H54 (cell line): Measurements from ENCODE around the gene LAMA3.

ENCODE experiments used
- DNase-seq: peaks from one replicate; pipeline ENCODE4 v3.0.0; 2011; ENCODE audit warnings: low spot score, mixed read lengths; ENCODE audit not compliant: insufficient read length
- FAIRE-seq: peaks from 3 replicates; lab custom pipeline; 2011; peaks lifted over from hg19 to GRCh38; lab: Jason Lieb, UNC
- POLR2A ChIP-seq: IDR thresholded peaks from 2 replicates; pipeline ENCODE4 v1.6.1; 2011; ENCODE audit warnings: low read depth, mild to moderate bottlenecking, low read length

The LAMA3 gene

DNA sequence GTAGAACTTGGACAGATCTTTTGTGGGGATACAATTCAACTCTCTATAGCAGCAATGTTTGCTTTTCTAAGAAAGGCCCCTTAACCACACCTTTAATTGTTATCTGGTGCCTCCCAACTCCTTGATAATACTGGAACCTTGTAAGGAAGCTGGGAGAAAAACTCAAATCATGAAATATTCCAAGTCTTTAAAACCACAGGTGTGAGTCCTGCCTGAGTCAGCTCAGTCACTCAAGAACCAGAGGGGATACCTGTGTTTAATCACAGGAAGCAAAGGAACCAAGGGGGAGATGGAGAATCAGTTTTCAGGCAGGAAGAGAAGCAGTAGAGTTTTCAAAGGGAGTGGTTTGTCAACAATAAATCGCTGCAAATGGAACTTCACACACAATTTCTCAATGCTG is 159.9 kb downstream of the LAMA3 start:
- DNase-seq = no peak
- TF ChIP-seq POLR2A = no peak
- FAIRE-seq = no peak

- no peak for DNase-seq
- no peak for TF ChIP-seq POLR2A
- FAIRE-seq = no peak
Observed at GRCh38 chr18:23850215-23850614, 161.0 kb downstream of the LAMA3 start.

DNA sequence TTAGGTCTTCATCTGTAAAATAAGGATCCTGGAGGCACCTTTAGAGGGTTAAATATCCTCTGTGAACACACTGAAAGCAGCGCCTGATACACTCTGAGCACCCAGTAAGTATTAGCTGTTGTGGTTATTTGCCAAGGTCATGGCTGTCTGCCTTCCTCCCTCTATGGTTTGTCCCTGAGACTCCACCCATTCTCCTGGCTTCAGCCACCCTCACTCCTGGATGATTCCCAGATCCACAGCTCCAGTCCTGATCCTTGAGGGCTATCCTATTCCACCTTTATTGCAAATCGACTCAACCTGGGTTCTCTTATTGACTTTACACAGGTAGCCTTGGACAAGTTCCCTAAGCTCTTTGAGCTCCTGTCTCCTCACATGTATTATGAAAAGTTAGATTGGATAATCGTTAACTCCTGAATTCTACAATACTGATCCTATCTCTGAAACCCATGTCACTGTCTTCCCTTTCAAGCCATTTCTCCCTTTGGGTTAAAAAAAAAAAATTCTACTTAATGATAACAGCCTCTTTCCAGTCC is 162.3 kb downstream of the LAMA3 start:
- DNase-seq (no peak), FAIRE-seq (no peak)

GRCh38 chr18:23852236-23853045 is 163.2 kb downstream of the LAMA3 start:
- FAIRE-seq (no peak), DNase-seq (no peak)
- TF ChIP-seq POLR2A = no peak

More for the DNA sequence above, 162.3 kb downstream of the LAMA3 start:
- TF ChIP-seq POLR2A = no peak

DNA sequence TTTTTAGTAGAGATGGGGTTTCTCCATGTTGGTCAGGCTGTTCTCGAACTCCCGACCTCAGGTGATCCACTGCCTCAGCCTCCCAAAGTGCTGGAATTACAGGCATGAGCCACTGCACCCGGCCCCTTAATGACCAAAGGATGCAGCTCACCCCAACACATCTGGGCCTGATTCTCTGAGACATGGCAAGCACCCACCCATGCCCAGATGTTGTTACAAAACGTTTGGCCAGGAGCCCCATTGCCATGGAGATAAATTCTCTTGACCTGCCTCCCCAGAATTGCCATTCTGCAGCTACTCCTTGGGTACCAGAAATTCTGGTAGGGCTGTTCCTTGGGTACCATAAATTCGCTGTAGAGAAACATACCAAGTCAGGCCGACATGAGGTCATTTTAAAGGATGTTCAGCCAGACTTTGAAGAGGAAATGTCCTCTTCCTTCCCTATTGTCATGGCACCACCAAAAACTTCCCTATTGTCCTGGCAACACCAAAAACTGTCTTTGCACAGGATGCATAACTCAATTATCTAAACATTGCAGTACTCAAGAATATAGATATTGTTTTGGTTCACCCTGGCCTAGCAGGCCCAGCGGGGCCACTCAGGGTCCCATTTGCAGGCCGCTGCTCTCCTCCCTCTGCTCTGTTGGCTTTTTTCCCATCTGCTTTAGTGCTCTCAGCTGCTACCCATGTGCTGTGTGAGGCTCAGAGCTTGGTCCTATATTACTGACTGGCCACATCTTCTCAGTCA is 164.4 kb downstream of the LAMA3 start:
- no peak for TF ChIP-seq POLR2A
- FAIRE-seq = no peak

GRCh38 chr18:23855721-23856120 is 166.5 kb downstream of the LAMA3 start:
- DNase-seq (no peak), FAIRE-seq (no peak)
- no peak for TF ChIP-seq POLR2A

More for the DNA sequence above, 164.4 kb downstream of the LAMA3 start:
- DNase-seq = no peak

GRCh38 chr18:23856466-23857163 is 167.4 kb downstream of the LAMA3 start:
- FAIRE-seq = no peak

DNA sequence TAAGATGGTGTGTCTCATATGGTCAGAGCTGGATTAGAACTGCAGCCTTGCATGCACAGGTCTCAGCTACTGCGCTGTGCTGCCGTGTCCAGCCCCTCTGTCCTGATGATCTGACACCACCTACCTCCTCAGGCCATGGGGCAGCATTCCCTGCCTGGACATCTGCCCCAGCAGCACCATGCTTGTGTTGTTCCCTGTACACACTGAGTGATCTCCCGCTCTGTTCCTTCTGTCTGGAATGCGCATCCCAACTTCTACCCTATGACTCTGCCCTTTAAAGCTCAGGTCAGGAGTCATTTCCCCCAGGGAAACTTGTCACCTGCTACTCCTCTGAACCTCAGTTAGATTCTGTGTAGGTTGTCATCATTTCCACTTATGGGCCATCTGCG is 167.9 kb downstream of the LAMA3 start:
- DNase-seq = no peak
- FAIRE-seq = no peak
- TF ChIP-seq POLR2A = no peak

More at GRCh38 chr18:23856466-23857163, 167.4 kb downstream of the LAMA3 start:
- DNase-seq = no peak
- TF ChIP-seq POLR2A = no peak

DNA sequence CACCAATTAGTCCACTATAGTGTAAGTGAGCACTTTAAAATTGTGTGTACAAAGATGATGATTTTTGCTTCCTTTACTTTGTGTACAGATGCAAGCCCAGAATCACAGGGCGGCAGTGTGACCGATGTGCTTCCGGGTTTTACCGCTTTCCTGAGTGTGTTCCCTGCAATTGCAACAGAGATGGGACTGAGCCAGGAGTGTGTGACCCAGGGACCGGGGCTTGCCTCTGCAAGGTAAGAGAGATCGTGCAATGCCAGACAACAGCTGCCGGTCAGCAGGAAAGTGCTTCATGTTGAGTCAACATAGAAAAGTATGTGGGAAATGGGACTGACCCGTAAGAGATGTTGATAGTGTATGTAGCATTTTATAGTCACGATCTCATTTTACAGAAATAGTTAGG is 168.5 kb downstream of the LAMA3 start:
- DNase-seq (no peak), FAIRE-seq (no peak)
- no peak for TF ChIP-seq POLR2A

DNA sequence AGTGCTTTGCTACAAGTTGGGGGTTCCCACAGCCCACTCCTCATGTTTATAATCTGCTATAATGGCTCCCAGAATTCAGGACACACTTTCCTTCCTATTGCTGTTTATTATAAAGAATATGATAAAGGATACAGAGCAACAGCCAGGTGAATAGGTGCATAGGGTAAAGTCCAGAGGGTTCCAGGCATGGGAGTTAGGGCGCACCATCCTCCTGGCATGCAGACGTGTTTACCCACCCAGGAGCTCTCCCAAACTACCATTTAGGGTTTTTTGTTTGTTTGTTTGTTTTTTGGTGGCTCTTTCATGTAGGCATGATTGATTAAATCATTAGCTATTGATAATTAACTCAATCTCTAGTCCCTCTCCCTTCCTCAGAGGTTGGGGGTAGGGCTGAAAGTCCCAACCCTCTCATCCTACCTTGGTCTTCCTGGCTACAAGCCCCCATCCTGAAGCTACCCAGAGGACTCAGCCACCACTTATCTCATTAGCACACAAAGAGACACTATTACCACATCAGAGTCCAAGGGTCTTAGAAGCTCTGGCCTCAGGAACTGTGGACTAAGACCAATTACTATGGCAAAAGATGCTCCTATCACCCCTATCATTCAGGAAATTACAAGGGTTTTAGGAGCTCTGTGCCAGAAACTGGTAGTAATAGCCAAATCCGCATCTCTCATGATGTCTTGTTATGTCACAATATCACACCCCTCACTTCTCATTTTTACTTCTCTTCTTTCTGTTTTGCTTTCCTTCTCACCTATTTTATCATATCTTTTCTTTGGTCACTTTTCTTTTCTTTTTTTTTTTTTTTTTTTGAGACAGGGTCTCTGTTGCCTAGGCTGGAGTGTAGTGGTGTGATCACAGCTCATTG is 170.4 kb downstream of the LAMA3 start:
- DNase-seq = no peak
- no peak for TF ChIP-seq POLR2A
- no peak for FAIRE-seq

GRCh38 chr18:23861326-23861725 is 172.1 kb downstream of the LAMA3 start:
- no peak for TF ChIP-seq POLR2A
- FAIRE-seq (no peak), DNase-seq (no peak)

- DNase-seq (peak; percentile 41), FAIRE-seq (peak; percentile 52)
- TF ChIP-seq POLR2A = no peak
Observed at GRCh38 chr18:23861805-23862470, 172.7 kb downstream of the LAMA3 start.
